Duodenal mucosa (tissue), 2 donors: ENCODE data around the gene P2RX4.
"Not testable (repeated sequence)": the region's sequence is repeated elsewhere in the genome, so short reads cannot be mapped to it uniquely, and the experiment has no call there.

Source experiments
- H3K27ac ChIP-seq: one replicate; pipeline ENCODE4 v1.7.0; 2013; ENCODE audit warnings: low read depth, low read length
- H3K27me3 ChIP-seq, 2 donors: one replicate each; pipeline ENCODE4 v1.7.0; 2013; ENCODE audit warnings: low read length in 2 of 2, control low read depth in 1 of 2; ENCODE audit not compliant: insufficient read depth in 2 of 2, control insufficient read depth in 1 of 2
- H3K36me3 ChIP-seq, 2 donors: one replicate each; pipeline ENCODE4 v1.7.0; 2013; ENCODE audit warnings: low read length in 2 of 2, control low read depth in 1 of 2; ENCODE audit not compliant: insufficient read depth in 2 of 2, control insufficient read depth in 1 of 2
- H3K4me1 ChIP-seq, 2 donors: one replicate each; pipeline ENCODE4 v1.7.0; 2013; ENCODE audit warnings: low read length in 2 of 2, control low read depth in 1 of 2; ENCODE audit not compliant: insufficient read depth in 2 of 2, control insufficient read depth in 1 of 2
- H3K4me3 ChIP-seq, 2 donors: one replicate each; pipeline ENCODE4 v1.7.0; 2013; ENCODE audit warnings: low read length in 2 of 2, low read depth in 1 of 2
- H3K9ac ChIP-seq, 2 donors: one replicate each; pipeline ENCODE4 v1.7.0; 2013; ENCODE audit warnings: low read length in 2 of 2, low read depth in 1 of 2
- H3K9me3 ChIP-seq, 2 donors: one replicate each; pipeline ENCODE4 v1.7.0; 2013; ENCODE audit warnings: low read length in 2 of 2, control low read depth in 1 of 2; ENCODE audit not compliant: control insufficient read depth in 1 of 2

P2RX4 gene

DNA sequence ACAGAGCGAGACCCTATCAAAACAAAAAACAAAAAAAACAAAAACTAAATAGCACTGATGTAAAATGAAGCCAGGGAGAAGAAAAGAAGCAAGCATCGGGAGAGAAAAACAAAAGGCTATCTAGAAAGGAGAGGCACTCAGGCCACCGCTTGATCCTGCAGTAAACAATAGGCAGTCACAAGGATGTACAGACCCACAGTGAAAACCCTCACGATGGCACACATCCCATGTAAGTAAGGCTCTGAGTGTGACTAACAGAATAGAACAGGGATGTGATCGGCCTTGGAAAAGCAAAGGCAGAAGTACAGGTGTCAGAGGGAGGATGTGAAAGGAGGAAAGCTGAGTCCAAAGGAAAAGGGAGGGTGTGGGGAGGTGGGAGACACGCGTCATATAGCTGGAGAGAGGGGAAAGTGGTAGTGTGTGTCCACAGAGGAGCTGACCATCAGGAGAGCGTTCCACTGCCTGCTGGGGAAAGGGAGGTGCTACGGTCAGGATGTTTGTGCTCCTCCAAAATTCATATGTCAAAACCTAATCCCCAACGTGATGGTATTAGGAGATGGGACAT, 55.1 kb downstream of the P2RX4 start:
- peaks cover 25 to 75% of the 10 kb centered on the region in 2 donors for H3K36me3 ChIP-seq
- H3K9me3 ChIP-seq = no peaks in the 10 kb centered on the region
- no peak overlapping the region for H3K27ac ChIP-seq
- no peaks in the 10 kb centered on the region for H3K4me1 ChIP-seq
- H3K4me3 ChIP-seq = no peak overlapping the region
- no peaks in the 10 kb centered on the region for H3K27me3 ChIP-seq
- no peak overlapping the region for H3K9ac ChIP-seq

- Histone ChIP-seq H3K9ac (no peak overlapping the region), H3K27ac (no peak overlapping the region), H3K27me3 (no peaks in the 10 kb centered on the region), H3K9me3 (no peaks in the 10 kb centered on the region), H3K4me3 (no peak overlapping the region), H3K4me1 (no peaks in the 10 kb centered on the region), H3K36me3 (peaks cover 14 to 62% of the 10 kb centered on the region in 2 donors)
These were observed 57.9 kb downstream of the P2RX4 start for GRCh38 chr12:121267822-121268221.

DNA sequence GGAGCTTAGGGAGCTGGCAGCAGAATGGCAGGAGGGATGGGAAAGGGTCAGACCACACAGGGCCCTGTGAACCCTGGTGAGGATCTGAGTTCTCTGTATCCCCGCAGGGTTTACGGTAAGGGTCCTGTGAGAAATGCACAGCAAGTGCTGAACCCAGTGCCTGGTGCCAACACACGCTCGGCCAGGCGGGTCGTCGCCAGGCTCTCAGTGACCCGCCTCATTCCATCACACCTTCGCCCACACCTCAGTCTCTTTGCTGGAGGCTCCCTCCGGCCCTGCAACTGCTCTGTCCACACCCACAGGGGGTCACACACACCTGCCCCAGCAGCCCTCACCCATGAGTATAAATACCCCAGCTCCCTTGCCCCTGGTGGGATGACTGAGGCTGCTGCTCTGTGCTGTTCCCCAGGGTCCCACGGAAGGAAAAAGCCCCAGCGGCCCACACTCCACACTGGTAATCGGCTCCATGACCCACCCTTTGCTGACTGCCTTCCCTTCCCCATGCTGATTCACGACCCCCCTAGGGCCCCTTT, 63.5 kb downstream of the P2RX4 start:
- Histone ChIP-seq H3K27ac (no peak overlapping the region), H3K9me3 (no peaks in the 10 kb centered on the region), H3K9ac (no peak overlapping the region), H3K4me3 (no peak overlapping the region), H3K4me1 (no peaks in the 10 kb centered on the region), H3K36me3 (peaks cover 11 to 40% of the 10 kb centered on the region in 2 donors), H3K27me3 (no peaks in the 10 kb centered on the region)

GRCh38 chr12:121274036-121274763, 64.3 kb downstream of the P2RX4 start:
- no peak overlapping the region for H3K9ac ChIP-seq
- H3K27ac ChIP-seq = no peak overlapping the region
- no peaks in the 10 kb centered on the region for H3K9me3 ChIP-seq
- H3K36me3 ChIP-seq = peaks cover 7 to 35% of the 10 kb centered on the region in 2 donors
- no peak overlapping the region for H3K4me3 ChIP-seq
- peaks cover 0 to 3% of the 10 kb centered on the region in 2 donors for H3K4me1 ChIP-seq
- H3K27me3 ChIP-seq = no peaks in the 10 kb centered on the region

DNA sequence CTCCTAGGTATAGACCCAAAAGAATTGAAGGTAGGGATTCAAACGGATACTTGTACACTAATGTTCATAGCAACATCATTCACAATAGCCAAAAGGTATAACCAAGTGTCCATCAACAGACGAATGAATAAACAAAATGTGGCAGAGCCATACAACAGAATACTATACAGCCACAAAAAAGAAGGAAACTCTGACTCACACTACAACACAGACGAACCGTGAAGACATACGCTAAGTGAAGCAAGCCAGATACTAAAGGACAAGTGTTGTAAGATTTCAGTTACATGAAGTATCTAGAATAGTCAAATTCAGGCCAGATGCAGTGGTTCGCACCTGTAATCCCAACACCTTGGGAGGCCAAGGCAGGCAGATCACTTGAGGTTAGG, 67.4 kb downstream of the P2RX4 start:
- no peak overlapping the region for H3K4me3 ChIP-seq

GRCh38 chr12:121278169-121279070, 68.5 kb downstream of the P2RX4 start:
- Histone ChIP-seq H3K4me3 (no peak overlapping the region), H3K4me1 (peaks cover 0 to 3% of the 10 kb centered on the region in 2 donors), H3K9me3 (no peaks in the 10 kb centered on the region)

More for the DNA sequence above, 67.4 kb downstream of the P2RX4 start:
- Histone ChIP-seq H3K9me3 (no peaks in the 10 kb centered on the region), H3K9ac (no peak overlapping the region), H3K27ac (no peak overlapping the region), H3K4me1 (peaks cover 0 to 3% of the 10 kb centered on the region in 2 donors), H3K27me3 (no peaks in the 10 kb centered on the region), H3K36me3 (peaks cover 7 to 23% of the 10 kb centered on the region in 2 donors)

GRCh38 chr12:121279071-121279375, 69.1 kb downstream of the P2RX4 start:
- H3K4me3 ChIP-seq = no peak overlapping the region
- H3K27ac ChIP-seq = no peak overlapping the region
- no peaks in the 10 kb centered on the region for H3K27me3 ChIP-seq
- no peak overlapping the region for H3K9ac ChIP-seq
- H3K9me3 ChIP-seq = no peaks in the 10 kb centered on the region
- H3K36me3 ChIP-seq = peaks cover 4 to 13% of the 10 kb centered on the region in 2 donors
- peaks cover 0 to 3% of the 10 kb centered on the region in 2 donors for H3K4me1 ChIP-seq

More at GRCh38 chr12:121278169-121279070, 68.5 kb downstream of the P2RX4 start:
- peaks cover 4 to 19% of the 10 kb centered on the region in 2 donors for H3K36me3 ChIP-seq
- no peak overlapping the region for H3K27ac ChIP-seq
- no peaks in the 10 kb centered on the region for H3K27me3 ChIP-seq
- no peak overlapping the region for H3K9ac ChIP-seq

DNA sequence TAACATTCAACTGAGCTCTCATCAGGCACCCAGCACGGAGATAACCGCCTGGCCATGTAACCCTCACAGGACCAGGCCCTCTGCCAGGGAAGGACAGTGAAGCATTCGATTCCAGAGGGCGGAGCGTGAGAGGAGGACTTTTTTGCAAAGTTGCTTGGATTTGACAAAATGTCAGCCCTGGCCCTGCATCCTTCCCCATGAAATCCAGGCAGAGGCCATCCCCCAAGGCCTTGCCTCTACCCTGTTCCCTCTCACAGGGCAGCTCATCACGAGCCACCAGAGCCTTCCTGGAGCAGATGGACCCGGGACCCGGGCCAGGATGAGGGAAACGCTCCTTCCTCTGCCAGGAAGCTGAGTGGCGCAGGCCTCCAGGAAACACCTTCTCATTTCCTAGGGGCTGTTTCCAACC, 69.6 kb downstream of the P2RX4 start:
- Histone ChIP-seq H3K36me3 (peaks cover 4 to 8% of the 10 kb centered on the region in 2 donors), H3K4me3 (no peak overlapping the region), H3K4me1 (peaks cover 0 to 3% of the 10 kb centered on the region in 2 donors), H3K9ac (no peak overlapping the region), H3K27me3 (no peaks in the 10 kb centered on the region), H3K9me3 (no peaks in the 10 kb centered on the region), H3K27ac (no peak overlapping the region)

- H3K9me3 ChIP-seq, H3K9ac ChIP-seq, H3K27ac ChIP-seq, H3K4me1 ChIP-seq, H3K36me3 ChIP-seq, H3K4me3 ChIP-seq, H3K27me3 ChIP-seq: not testable (repeated sequence)
These were observed 70.6 kb downstream of the P2RX4 start for GRCh38 chr12:121280531-121280930.

GRCh38 chr12:121281116-121281515, 71.2 kb downstream of the P2RX4 start:
- not testable (repeated sequence) for H3K4me3 ChIP-seq, H3K9ac ChIP-seq, H3K36me3 ChIP-seq, H3K9me3 ChIP-seq, H3K4me1 ChIP-seq, H3K27me3 ChIP-seq, H3K27ac ChIP-seq
